ENCODE data around the gene RANBP6.
A peak's percentile ranks its signal among the peaks of the same experiment; 100 is the strongest.

Gene RANBP6

DNA sequence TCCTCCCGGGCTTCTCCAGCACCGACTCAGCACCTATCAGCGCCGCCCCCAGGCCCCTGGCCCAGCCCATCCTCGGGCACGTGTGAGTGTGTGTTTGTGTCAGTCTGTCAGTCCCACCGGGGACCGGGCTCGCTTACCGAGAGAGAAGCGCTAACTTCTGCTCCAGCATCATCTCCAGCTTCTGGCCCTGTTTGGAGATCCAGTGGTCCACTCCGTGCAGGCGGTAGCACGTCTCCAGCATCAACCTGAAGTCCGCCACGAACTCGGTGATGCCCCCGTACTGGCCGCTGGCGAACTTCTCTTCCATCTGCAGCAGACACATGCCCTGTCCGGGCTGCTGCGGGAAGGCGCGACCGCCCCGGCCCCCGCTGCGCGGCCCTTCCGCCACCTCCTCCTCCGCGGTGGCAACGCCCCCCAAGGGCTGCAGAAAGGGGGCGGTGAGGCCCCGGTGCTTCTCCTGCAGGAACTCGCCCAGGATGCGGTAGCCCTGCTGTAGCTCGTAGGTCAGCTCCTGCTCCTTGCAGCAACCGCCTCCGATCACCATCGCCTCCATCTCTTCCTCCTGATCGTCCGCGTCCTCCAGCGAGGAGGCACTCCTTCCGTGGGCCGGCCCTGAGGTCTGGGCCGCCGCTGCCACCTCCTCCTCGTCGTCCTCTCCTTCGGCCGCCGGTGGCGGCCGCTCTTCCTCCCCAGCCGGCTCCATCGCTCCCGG, 8.2 kb downstream of the RANBP6 start:
- peak; percentile 89 for DNase-seq (ENCODE audit: low read depth)

DNA sequence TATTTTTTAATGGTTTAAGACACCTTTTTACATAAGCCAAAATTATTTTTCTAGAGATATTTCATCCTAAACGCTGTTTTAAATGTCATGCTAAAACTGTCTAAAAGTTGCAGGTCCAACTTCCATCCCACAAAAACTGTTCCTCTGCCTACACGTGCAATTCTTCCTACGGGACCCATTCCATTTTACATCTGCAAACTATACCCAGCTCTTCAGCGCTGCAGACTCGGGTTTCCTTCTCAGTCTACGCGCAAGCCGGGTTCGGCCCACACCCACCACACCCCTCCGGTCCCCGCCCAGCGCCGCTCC, 8.7 kb downstream of the RANBP6 start:
- DNase-seq (ENCODE audit: low read depth) = no peak

DNA sequence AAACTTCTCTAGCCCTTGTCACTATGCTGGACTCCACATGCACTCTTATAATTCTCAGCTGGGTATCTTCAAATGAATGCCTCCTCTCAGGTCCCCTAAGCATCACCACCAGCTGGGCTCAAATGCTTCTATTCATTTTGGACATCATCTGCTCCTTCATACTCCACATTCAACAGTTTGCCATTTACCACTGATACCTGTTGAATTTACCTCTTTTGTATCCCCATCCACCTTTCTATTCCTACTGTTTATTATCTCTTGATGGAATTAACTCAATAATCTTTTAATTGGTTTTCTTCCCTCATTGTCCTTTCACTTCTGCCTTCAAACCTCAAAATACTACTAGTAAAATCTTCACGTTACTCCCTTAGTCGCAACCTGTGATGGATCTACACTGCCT, 14.5 kb downstream of the RANBP6 start:
- DNase-seq (ENCODE audit: low read depth) = no peak

DNA sequence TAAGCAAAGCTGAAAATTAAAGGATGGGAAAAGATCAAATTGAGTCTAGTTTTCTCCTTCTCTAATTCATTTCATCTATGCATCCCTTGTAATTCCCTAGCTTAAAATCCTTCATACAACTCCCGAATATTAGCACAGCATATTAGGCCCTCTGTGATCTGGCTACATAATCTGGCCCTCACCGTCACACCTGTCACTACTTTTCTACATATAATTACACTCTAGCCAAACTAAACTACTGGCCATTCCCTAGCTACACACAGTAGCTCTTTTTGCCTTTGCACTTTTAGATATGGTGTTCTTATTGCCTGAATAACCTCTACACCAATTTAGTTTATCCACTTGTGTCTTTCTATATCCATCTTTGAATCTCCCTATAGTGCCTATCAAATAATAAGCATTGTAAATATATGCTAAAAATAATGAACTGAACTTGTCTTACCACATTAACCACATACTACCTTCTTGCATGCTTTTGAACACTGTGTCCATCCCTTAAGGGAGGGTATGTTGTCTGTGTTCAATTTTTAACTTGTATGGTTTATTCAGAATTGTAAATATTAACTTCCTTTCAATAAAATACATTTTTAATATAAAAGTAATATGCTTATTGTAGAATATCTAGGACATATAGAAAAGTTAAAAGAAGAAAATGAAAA, 15.9 kb downstream of the RANBP6 start:
- DNase-seq (ENCODE audit: low read depth) = no peak

DNA sequence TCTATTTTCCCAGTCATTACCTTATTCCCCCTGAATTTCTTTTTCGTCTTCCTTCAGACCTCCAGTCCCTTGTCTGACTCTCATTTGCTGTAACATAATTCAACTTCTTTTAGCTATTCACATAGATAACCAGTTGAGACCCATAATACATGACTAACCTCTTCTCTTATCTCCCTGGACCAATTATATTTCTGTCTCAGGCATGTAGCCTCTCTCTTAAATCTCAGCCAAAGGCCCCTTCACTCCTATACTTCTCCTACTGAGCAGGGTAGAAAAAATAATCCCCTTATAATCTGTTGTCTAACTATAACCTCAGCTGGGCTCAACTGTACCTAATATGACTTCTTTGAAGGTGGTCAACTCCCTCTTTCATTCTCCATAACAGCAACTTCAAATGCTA, 20.9 kb downstream of the RANBP6 start:
- no peak for DNase-seq (ENCODE audit: low read depth)

DNA sequence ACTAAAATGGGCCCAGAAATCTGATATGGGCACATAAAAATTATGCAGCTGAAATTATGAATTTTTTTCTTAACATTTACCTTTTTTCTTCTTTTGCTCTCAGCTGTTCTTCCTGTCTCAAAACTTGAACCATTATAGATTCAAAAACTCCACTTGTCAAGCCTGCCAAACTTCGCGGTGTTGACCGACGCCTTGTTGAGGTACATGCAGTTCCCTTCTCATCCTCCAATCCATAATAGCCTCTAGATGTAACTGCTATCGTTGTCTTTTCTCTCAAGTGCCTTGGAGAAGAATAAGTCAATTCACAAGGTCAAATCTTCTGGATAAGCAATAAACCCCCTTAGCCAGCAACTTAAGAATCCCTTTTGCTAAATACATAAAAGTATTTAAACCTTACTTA, 27.2 kb downstream of the RANBP6 start:
- no peak for DNase-seq (ENCODE audit: low read depth)

DNA sequence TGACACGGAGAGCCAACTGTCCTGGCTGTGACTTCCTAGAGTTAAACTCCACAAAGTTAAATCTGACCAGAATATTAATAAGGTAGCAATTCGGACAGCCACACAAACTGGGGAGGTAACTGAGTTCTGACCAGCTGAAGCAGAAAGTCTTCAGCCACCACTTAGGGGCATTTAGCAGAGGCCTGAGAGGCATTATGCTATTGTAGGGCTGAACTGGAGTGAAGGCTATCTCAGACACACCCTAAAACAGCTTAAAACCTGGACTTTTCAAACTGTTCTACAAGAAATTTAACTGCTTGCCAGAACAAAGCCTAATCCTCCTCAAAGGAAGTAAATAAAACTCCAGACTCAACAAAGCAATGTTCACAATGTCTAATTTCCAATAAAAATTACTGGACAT, 32.4 kb downstream of the RANBP6 start:
- DNase-seq (ENCODE audit: low read depth) = no peak

DNA sequence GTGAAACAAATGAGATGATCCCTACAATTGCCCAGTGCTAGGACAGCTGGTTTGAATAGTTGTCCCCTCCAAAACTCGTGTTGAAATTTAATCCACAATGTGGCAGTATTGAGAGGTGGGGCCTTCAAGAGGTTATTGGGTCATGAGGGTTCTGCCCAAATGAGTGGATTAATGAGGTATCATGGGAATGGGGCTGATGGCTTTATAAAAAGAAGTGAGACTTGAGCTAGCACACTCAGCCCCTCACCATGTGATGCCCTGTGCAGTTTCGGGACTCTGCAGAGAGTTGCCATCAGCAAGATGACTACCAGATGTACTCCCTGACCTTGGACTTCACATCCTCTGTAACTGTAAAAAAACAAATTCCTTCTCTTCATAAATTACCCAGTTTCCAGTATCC, 33.1 kb downstream of the RANBP6 start:
- no peak for DNase-seq (ENCODE audit: low read depth)

DNA sequence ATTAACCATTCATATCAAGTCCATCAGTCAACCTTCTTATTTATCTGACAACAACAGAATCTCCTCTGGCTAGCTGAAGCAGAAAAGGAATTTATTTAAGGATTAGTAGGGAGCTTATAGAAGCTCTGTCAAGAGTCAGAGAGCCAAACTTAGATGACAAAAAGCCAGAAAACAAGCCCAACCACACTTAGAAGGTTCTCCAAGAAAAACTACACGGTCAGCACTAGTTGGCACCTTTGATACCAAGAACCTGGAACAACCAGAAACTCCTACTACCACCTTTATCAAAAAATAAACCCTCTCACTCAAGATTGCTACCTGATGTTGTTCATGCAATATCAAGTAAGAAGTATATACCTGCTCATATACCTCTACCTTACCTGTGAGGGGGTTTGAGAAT, 36.9 kb downstream of the RANBP6 start:
- no peak for DNase-seq (ENCODE audit: low read depth)

DNA sequence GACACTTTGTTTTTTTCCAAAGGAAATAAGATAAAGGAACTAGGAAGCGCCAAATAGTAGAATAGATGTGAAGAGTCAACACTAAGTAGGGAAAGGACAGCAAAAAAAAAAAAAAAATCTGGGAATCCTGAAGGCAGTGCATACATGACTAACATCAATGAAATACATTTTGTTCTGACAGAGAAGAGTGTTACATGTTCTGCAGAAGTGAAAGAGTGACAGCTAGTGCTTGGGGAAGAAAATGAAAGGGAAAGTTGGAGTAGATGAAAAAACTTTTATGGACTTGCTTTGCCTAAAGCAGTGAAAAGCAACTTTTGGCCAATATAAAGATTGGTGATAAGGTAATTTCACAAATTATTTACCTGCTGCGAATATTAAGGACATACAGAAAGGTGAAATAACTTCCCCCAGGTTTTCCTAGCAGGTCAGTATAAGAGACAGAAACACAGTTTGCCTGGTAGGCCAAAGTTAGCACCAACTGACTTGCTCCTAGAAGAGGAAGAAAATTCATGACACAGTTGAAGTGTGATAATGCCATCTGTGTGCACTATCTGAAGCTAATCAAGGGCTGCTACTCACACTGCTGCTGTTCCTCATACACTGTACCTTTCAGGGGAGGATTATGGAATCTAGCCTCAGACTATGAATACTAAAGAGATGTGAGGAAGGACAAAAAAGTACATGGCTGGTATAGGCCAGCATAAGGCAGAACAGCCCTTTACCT, 38.6 kb downstream of the RANBP6 start:
- no peak for DNase-seq (ENCODE audit: low read depth)

DNA sequence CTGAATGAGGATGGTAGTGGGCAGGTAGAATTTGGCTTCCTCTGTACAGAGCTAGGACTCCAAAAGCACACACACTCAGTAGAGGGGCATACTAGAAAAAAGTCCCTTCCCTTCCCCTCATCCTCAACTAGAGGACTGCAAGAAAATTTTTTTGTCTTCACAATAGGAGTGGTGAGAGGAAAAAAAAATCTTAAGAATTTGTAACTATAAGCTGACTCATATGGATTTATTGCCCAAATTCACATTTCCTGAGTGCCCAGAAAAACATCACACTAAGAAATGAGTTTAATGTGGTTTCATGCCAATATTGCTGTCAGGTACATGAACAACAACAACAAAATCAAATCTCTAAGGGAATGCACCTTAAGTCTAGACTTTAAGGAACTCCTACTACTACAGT, 43.7 kb downstream of the RANBP6 start:
- DNase-seq (ENCODE audit: low read depth) = no peak
